Activated T-helper 17 cell treated with anti-CD3 and anti-CD28 coated beads, Interleukin-2, amount 50 U/mL, for 72 hours (primary cell): ENCODE measurements around the gene SEL1L3. TPM values are rescaled to one million over a fixed set of nuclear protein-coding genes. Genes with fewer than 3 reads are reported as not detected.

ENCODE experiments used
- ATAC-seq: fragments of 150-1000 bp; cut with Tn5 transposase; replicated peaks from 2 replicates; pipeline ENCODE4 v1.10.0; 2021; ENCODE audit warnings: mild to moderate bottlenecking, moderate library complexity
- H3K27ac Mint-ChIP-seq: one replicate; pipeline ENCODE4 v1.8.0; 2022; ENCODE audit warnings: mixed read lengths
- H3K27me3 Mint-ChIP-seq: one replicate; pipeline ENCODE4 v1.8.0; 2022; ENCODE audit warnings: mixed read lengths
- H3K36me3 Mint-ChIP-seq: one replicate; pipeline ENCODE4 v1.8.0; 2022; ENCODE audit warnings: low read depth, mild to moderate bottlenecking, mixed read lengths
- H3K4me1 Mint-ChIP-seq: one replicate; pipeline ENCODE4 v1.8.0; 2022; ENCODE audit warnings: mixed read lengths
- H3K4me3 Mint-ChIP-seq: one replicate; pipeline ENCODE4 v1.8.0; 2022; ENCODE audit warnings: mild to moderate bottlenecking, mixed read lengths
- H3K9me3 Mint-ChIP-seq: one replicate; pipeline ENCODE4 v1.8.0; 2022; ENCODE audit warnings: mixed read lengths
- total RNA-seq, 2 donors: library from RNA; stranded (reverse); gene quantifications; one replicate each; pipeline ENCODE4 v1.2.3, GENCODE V29; 2022

Gene SEL1L3
- total RNA-seq, 2 donors from 2014 or later = 39.7 to 70.3 TPM

- H3K4me3 Mint-ChIP-seq = no peak overlapping the region
- H3K4me1 Mint-ChIP-seq = no peaks in the 10 kb centered on the region
- no peaks in the 10 kb centered on the region for H3K27me3 Mint-ChIP-seq
- no peak for ATAC-seq
- peaks cover 91% of the 10 kb centered on the region for H3K36me3 Mint-ChIP-seq
- no peaks in the 10 kb centered on the region for H3K9me3 Mint-ChIP-seq
- H3K27ac Mint-ChIP-seq = no peak overlapping the region
Measured at GRCh38 chr4:25810461-25811373, 52.1 kb downstream of the SEL1L3 start.

- Mint-ChIP-seq H3K27ac (no peak overlapping the region), H3K27me3 (no peaks in the 10 kb centered on the region), H3K4me3 (no peak overlapping the region), H3K9me3 (no peaks in the 10 kb centered on the region), H3K36me3 (peaks cover 91% of the 10 kb centered on the region), H3K4me1 (no peaks in the 10 kb centered on the region)
- ATAC-seq = no peak
Measured at GRCh38 chr4:25809996-25810395, 52.8 kb downstream of the SEL1L3 start.

GRCh38 chr4:25807102-25807728 is 55.6 kb downstream of the SEL1L3 start:
- Mint-ChIP-seq H3K4me1 (no peaks in the 10 kb centered on the region), H3K9me3 (no peaks in the 10 kb centered on the region), H3K27ac (no peak overlapping the region), H3K4me3 (no peak overlapping the region), H3K36me3 (peaks cover 91% of the 10 kb centered on the region), H3K27me3 (no peaks in the 10 kb centered on the region)
- no peak for ATAC-seq

- Mint-ChIP-seq H3K4me1 (no peaks in the 10 kb centered on the region), H3K36me3 (peaks cover 91% of the 10 kb centered on the region), H3K9me3 (no peaks in the 10 kb centered on the region), H3K27ac (no peak overlapping the region), H3K4me3 (no peak overlapping the region), H3K27me3 (no peaks in the 10 kb centered on the region)
- no peak for ATAC-seq
Measured at GRCh38 chr4:25805255-25805860, 57.4 kb downstream of the SEL1L3 start.

GRCh38 chr4:25803720-25804225 is 59.0 kb downstream of the SEL1L3 start:
- peak overlapping the region; percentile 21 for H3K27ac Mint-ChIP-seq
- H3K36me3 Mint-ChIP-seq = peaks cover 98% of the 10 kb centered on the region
- ATAC-seq = no peak
- no peak overlapping the region for H3K4me3 Mint-ChIP-seq
- no peaks in the 10 kb centered on the region for H3K9me3 Mint-ChIP-seq
- H3K4me1 Mint-ChIP-seq = no peaks in the 10 kb centered on the region
- no peaks in the 10 kb centered on the region for H3K27me3 Mint-ChIP-seq

- Mint-ChIP-seq H3K9me3 (no peaks in the 10 kb centered on the region), H3K36me3 (peaks cover 100% of the 10 kb centered on the region), H3K27ac (no peak overlapping the region), H3K27me3 (no peaks in the 10 kb centered on the region), H3K4me1 (no peaks in the 10 kb centered on the region), H3K4me3 (no peak overlapping the region)
- ATAC-seq = no peak
Measured at GRCh38 chr4:25801594-25801993, 61.2 kb downstream of the SEL1L3 start.

- H3K27ac Mint-ChIP-seq = no peak overlapping the region
- H3K4me1 Mint-ChIP-seq = no peaks in the 10 kb centered on the region
- ATAC-seq = no peak
- H3K9me3 Mint-ChIP-seq = no peaks in the 10 kb centered on the region
- H3K27me3 Mint-ChIP-seq = no peaks in the 10 kb centered on the region
- no peak overlapping the region for H3K4me3 Mint-ChIP-seq
- H3K36me3 Mint-ChIP-seq = peaks cover 100% of the 10 kb centered on the region
Measured at GRCh38 chr4:25800245-25800644, 62.5 kb downstream of the SEL1L3 start.

GRCh38 chr4:25799522-25799921 is 63.3 kb downstream of the SEL1L3 start:
- H3K9me3 Mint-ChIP-seq = no peaks in the 10 kb centered on the region
- H3K4me3 Mint-ChIP-seq = no peak overlapping the region
- H3K36me3 Mint-ChIP-seq = peaks cover 100% of the 10 kb centered on the region
- H3K4me1 Mint-ChIP-seq = no peaks in the 10 kb centered on the region
- H3K27me3 Mint-ChIP-seq = no peaks in the 10 kb centered on the region
- no peak for ATAC-seq
- H3K27ac Mint-ChIP-seq = no peak overlapping the region

- Mint-ChIP-seq H3K9me3 (no peaks in the 10 kb centered on the region), H3K4me1 (no peaks in the 10 kb centered on the region), H3K36me3 (peaks cover 100% of the 10 kb centered on the region), H3K27ac (no peak overlapping the region), H3K27me3 (no peaks in the 10 kb centered on the region), H3K4me3 (no peak overlapping the region)
- ATAC-seq = no peak
Measured at GRCh38 chr4:25797136-25797535, 65.7 kb downstream of the SEL1L3 start.

GRCh38 chr4:25795566-25796454 is 67.0 kb downstream of the SEL1L3 start:
- Mint-ChIP-seq H3K4me1 (no peaks in the 10 kb centered on the region), H3K36me3 (peaks cover 99% of the 10 kb centered on the region), H3K4me3 (no peak overlapping the region), H3K9me3 (no peaks in the 10 kb centered on the region), H3K27ac (no peak overlapping the region), H3K27me3 (no peaks in the 10 kb centered on the region)
- ATAC-seq = no peak

- no peaks in the 10 kb centered on the region for H3K9me3 Mint-ChIP-seq
- no peaks in the 10 kb centered on the region for H3K27me3 Mint-ChIP-seq
- no peak overlapping the region for H3K4me3 Mint-ChIP-seq
- no peak for ATAC-seq
- peaks cover 99% of the 10 kb centered on the region for H3K36me3 Mint-ChIP-seq
- no peaks in the 10 kb centered on the region for H3K4me1 Mint-ChIP-seq
- H3K27ac Mint-ChIP-seq = no peak overlapping the region
Measured at GRCh38 chr4:25795091-25795490, 67.7 kb downstream of the SEL1L3 start.

GRCh38 chr4:25792876-25793275 is 69.9 kb downstream of the SEL1L3 start:
- no peaks in the 10 kb centered on the region for H3K27me3 Mint-ChIP-seq
- H3K9me3 Mint-ChIP-seq = no peaks in the 10 kb centered on the region
- H3K4me3 Mint-ChIP-seq = no peak overlapping the region
- no peaks in the 10 kb centered on the region for H3K4me1 Mint-ChIP-seq
- peaks cover 99% of the 10 kb centered on the region for H3K36me3 Mint-ChIP-seq
- no peak for ATAC-seq
- no peak overlapping the region for H3K27ac Mint-ChIP-seq

- ATAC-seq = no peak
- H3K27me3 Mint-ChIP-seq = no peaks in the 10 kb centered on the region
- peaks cover 99% of the 10 kb centered on the region for H3K36me3 Mint-ChIP-seq
- H3K9me3 Mint-ChIP-seq = no peaks in the 10 kb centered on the region
- no peak overlapping the region for H3K27ac Mint-ChIP-seq
- H3K4me3 Mint-ChIP-seq = no peak overlapping the region
- no peaks in the 10 kb centered on the region for H3K4me1 Mint-ChIP-seq
Measured at GRCh38 chr4:25792200-25792791, 70.5 kb downstream of the SEL1L3 start.

GRCh38 chr4:25790024-25790423 is 72.8 kb downstream of the SEL1L3 start:
- no peak for ATAC-seq
- Mint-ChIP-seq H3K4me1 (no peaks in the 10 kb centered on the region), H3K9me3 (no peaks in the 10 kb centered on the region), H3K27me3 (no peaks in the 10 kb centered on the region), H3K27ac (no peak overlapping the region), H3K4me3 (no peak overlapping the region), H3K36me3 (peaks cover 93% of the 10 kb centered on the region)
